PC-9 (cell line): ENCODE data around the gene KCNJ16.

Experiments
- EZH2 ChIP-seq: fragments of 200-600 bp; sonication (generic); IDR thresholded peaks from 2 replicates; pipeline ENCODE4 v1.8.0; 2017; ENCODE audit warnings: antibody characterized with exemption, low read depth
- TF ChIP-seq, protein P1 (sequence below): fragments of 200-600 bp; sonication (generic); conservative IDR thresholded peaks from 2 replicates; pipeline ENCODE4 v1.6.1; 2017; ENCODE audit warnings: mixed run types, antibody characterized with exemption, mild to moderate bottlenecking, moderate library complexity

GRCh38 chr17:70041061-70041460 is 34.0 kb upstream of the KCNJ16 start:
- TF ChIP-seq EZH2 = no peak
- TF ChIP-seq, protein P1, sequence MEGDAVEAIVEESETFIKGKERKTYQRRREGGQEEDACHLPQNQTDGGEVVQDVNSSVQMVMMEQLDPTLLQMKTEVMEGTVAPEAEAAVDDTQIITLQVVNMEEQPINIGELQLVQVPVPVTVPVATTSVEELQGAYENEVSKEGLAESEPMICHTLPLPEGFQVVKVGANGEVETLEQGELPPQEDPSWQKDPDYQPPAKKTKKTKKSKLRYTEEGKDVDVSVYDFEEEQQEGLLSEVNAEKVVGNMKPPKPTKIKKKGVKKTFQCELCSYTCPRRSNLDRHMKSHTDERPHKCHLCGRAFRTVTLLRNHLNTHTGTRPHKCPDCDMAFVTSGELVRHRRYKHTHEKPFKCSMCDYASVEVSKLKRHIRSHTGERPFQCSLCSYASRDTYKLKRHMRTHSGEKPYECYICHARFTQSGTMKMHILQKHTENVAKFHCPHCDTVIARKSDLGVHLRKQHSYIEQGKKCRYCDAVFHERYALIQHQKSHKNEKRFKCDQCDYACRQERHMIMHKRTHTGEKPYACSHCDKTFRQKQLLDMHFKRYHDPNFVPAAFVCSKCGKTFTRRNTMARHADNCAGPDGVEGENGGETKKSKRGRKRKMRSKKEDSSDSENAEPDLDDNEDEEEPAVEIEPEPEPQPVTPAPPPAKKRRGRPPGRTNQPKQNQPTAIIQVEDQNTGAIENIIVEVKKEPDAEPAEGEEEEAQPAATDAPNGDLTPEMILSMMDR = no peak
